Renal cortex interstitium (tissue), 15 donors: Measurements from ENCODE around the gene ECHDC3. TPM values are rescaled to one million over a fixed set of nuclear protein-coding genes. Genes with fewer than 3 reads are reported as not detected.

Experiments used
- DNase-seq, 11 donors: peaks; one replicate each; pipeline ENCODE4 v3.0.0-alpha.2; 2013; ENCODE audit warnings: low read depth in 9 of 11, low spot score in 4 of 11; ENCODE audit errors: extremely low read depth in 1 of 11
- long read RNA-seq, 16 experiments: transcript quantifications; one replicate each; lab custom pipeline, GENCODE V29; 2026
- polyA plus RNA-seq, 3 donors: library from polyadenylated mRNA; unstranded; fragments of 120-200 nt; gene quantifications; one replicate each; pipeline ENCODE4 v1.2.1, GENCODE V29; 2013; ENCODE audit not compliant: insufficient read length in 3 of 3

Gene ECHDC3, protein sequence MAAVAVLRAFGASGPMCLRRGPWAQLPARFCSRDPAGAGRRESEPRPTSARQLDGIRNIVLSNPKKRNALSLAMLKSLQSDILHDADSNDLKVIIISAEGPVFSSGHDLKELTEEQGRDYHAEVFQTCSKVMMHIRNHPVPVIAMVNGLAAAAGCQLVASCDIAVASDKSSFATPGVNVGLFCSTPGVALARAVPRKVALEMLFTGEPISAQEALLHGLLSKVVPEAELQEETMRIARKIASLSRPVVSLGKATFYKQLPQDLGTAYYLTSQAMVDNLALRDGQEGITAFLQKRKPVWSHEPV
- 10 to 100 TPM in 2 of 3 donors, 1 to 10 TPM in 1; 9.3 to 21.4 (median 16.6) TPM for polyA plus RNA-seq
- long read RNA-seq, donor 1, transcript ECHDC3-201 (5 exons, 1,649 nt) = major isoform, 9 of 9 reads
- long read RNA-seq, donor 1, partial matches to known transcripts = 0 of 9 reads
- long read RNA-seq, donor 1, other reads (novel, unspliced or antisense) = 0 of 9 reads
- long read RNA-seq, donor 2, transcript ECHDC3-201 (5 exons, 1,649 nt) = major isoform, 6 of 6 reads
- long read RNA-seq, donor 2, partial matches to known transcripts = 0 of 6 reads
- long read RNA-seq, donor 2, other reads (novel, unspliced or antisense) = 0 of 6 reads
- long read RNA-seq, donor 3, transcript ECHDC3-201 (5 exons, 1,649 nt) = major isoform, 11 of 11 reads
- long read RNA-seq, donor 3, partial matches to known transcripts = 0 of 11 reads
- long read RNA-seq, donor 3, other reads (novel, unspliced or antisense) = 0 of 11 reads
- long read RNA-seq, donor 4, transcript ECHDC3-201 (5 exons, 1,649 nt) = major isoform, 9 of 9 reads
- long read RNA-seq, donor 4, partial matches to known transcripts = 0 of 9 reads
- long read RNA-seq, donor 4, other reads (novel, unspliced or antisense) = 0 of 9 reads
- long read RNA-seq, donor 5 = 0 reads
- long read RNA-seq, donor 6, transcript ECHDC3-201 (5 exons, 1,649 nt) = major isoform, 10 of 10 reads
- long read RNA-seq, donor 6, partial matches to known transcripts = 0 of 10 reads
- long read RNA-seq, donor 6, other reads (novel, unspliced or antisense) = 0 of 10 reads
- long read RNA-seq, donor 7, transcript ECHDC3-201 (5 exons, 1,649 nt) = major isoform, 8 of 8 reads
- long read RNA-seq, donor 7, partial matches to known transcripts = 0 of 8 reads
- long read RNA-seq, donor 7, other reads (novel, unspliced or antisense) = 0 of 8 reads
- long read RNA-seq, donor 8, transcript ECHDC3-201 (5 exons, 1,649 nt) = major isoform, 24 of 25 reads
- long read RNA-seq, donor 8, partial matches to known transcripts = 0 of 25 reads
- long read RNA-seq, donor 8, other reads (novel, unspliced or antisense) = 0 of 25 reads
- long read RNA-seq, donor 9, transcript ECHDC3-201 (5 exons, 1,649 nt) = major isoform, 12 of 12 reads
- long read RNA-seq, donor 9, partial matches to known transcripts = 0 of 12 reads
- long read RNA-seq, donor 9, other reads (novel, unspliced or antisense) = 0 of 12 reads
- long read RNA-seq, donor 10, partial matches to known transcripts = 0 of 4 reads
- long read RNA-seq, donor 10, other reads (novel, unspliced or antisense) = 0 of 4 reads
- long read RNA-seq, donor 11, transcript ECHDC3-201 (5 exons, 1,649 nt) = major isoform, 11 of 11 reads
- long read RNA-seq, donor 11, partial matches to known transcripts = 0 of 11 reads
- long read RNA-seq, donor 11, other reads (novel, unspliced or antisense) = 0 of 11 reads
- long read RNA-seq, donor 12 = 0 reads
- long read RNA-seq, donor 13 = 0 reads
- long read RNA-seq, donor 14, transcript ECHDC3-201 (5 exons, 1,649 nt) = major isoform, 6 of 6 reads
- long read RNA-seq, donor 14, partial matches to known transcripts = 0 of 6 reads
- long read RNA-seq, donor 14, other reads (novel, unspliced or antisense) = 0 of 6 reads
- long read RNA-seq, donor 15, partial matches to known transcripts = 0 of 2 reads
- long read RNA-seq, donor 15, other reads (novel, unspliced or antisense) = 0 of 2 reads
- long read RNA-seq, donor 16, transcript ECHDC3-201 (5 exons, 1,649 nt) = major isoform, 15 of 15 reads
- long read RNA-seq, donor 16, partial matches to known transcripts = 0 of 15 reads
- long read RNA-seq, donor 16, other reads (novel, unspliced or antisense) = 0 of 15 reads

DNA sequence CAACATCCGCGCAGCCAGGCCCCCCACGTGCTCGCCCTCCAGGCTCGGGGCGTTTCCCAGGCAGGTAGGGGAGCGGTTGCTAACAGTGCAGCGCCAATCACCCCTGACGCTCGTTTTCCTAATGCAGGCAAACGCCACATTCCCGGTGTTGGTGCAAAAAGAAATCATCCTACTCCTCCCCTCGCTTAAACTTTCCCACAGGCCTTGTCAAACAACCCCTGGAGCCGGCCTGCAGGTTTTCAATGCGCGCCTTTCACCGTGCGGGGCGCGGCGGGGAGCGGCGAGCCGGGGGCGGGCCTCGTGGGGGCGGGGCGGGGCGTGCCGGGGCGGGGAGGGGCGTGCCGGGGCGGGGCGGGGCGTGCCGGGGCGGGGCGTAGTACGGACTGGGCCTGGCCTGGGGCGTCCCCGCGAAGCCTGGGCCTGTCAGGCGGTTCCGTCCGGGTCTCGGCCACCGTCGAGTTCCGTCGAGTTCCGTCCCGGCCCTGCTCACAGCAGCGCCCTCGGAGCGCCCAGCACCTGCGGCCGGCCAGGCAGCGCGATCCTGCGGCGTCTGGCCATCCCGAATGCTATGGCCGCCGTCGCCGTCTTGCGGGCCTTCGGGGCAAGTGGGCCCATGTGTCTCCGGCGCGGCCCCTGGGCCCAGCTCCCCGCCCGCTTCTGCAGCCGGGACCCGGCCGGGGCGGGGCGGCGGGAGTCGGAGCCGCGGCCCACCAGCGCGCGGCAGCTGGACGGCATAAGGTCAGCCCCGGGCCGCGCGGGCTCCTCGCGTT lies at the start of gene ECHDC3:
Gene ECHDC3 (plus strand): TSS at position 374 of the 770 bp plus-strand sequence. CDS start 195 bp downstream, at position 569.
- DNase-seq = no peak

DNA sequence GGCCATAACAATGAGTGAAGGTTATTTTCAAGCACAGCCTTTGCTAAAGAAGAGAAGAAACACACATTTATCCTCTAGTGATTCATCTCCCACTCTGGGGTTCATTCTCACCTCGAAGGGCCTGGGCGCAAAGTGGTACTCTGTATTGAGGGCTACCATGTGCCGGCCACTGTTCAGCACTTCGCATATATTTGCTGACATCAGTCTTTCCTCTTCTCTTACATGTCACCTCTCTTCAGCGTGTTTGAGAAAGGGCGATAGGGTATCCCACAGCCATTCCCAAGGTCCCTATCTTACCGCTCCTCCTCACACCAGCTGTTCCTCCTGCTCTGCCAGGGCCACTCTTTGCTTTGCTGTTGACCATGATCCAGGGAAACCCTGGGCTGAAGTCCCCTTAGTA lies 48.8 kb upstream of the ECHDC3 start:
- DNase-seq = no peak

DNA sequence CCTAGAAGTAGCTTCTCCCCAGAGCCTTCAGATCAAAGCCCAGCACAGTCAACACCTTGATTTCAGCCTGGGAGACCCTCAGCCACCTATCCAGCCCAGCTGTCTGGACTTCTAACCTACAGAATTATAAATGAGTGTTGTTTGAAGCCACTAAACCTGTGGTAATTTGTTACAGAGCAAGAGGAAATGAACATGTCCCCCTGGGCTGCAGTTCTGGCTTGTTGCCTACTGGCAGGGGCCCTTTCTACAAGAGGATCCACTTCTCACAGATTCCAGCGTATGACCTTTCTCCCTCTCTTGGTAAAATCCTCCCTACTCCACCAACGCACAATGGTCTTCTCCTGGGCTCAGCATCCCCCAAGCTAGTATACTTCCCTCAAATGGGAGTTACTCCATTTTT lies 46.4 kb upstream of the ECHDC3 start:
- no peak for DNase-seq

DNA sequence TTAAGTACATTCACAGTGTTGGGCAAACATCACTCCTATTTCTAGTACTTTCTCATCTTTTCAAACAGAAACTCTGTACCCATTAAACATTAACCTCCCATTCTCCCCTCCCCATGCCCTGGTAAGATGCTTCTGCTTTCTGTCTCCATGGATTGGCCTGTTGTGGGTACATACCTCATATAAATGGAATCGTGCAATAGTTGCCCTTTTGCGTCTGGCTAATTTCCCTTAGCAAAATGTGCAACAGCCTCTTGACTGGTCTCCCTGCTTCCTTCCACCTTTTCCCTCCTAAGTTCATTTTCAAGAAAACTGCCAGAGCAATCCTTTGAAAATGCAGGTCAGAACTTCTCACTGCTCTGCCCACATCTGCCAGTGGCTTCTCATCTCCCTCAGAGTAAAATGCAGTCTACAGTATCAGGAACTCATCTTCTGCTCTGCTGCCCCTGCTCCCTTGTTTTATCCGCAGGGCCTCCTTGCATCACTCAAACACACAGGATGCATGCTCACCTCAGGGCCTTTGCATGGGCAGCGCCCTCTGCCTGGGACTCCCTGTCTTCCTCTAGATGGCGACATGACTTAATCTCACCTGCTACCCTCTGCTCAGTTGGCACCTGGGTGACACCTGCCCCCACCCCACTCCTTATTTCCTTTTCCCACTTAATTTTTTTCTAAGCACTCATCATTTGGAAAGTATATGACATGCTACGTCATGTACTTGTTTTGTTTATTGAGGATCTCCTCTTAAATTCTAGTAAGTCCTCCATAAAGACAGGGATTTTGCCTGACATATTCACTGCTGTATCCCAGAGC lies 44.3 kb upstream of the ECHDC3 start:
- DNase-seq = no peak

DNA sequence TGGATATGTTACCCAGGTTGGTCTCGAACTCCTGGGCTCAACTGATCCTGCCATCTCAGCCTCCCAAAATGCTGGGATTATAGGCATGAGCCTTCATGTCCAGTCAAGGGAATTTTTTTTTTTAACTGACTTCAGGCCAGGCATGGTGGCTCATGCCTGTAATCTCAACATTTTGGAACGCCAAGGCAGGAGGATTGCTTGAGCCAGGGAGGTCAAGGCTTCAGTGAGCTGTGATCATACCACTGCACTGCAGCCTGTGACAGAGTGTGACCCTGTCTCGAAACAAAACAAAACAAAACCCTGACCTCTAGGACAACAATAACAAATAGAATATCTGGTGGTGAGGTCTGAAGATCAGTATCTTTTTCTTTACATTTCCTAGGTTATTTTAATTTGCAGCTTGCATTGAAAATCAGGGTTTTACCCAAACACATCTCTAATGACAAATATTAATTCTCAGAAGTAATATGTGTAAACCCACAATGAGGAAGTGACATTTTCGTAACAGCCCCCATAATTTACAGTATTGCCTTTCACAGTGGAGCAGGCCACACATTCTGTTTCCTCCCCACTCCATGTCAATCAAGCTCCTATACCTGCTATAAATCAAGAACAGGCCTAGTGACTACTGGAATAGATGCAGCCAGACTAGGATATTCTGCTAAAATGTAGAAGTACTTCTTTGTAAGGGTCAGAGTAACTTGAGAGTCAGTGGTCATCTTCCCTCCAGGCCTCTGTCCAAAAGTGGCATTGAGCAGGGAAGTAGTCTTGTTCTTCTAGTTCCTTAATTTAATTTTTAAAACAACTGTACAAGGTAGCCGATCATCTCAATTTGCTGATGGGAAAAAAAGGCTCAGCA lies 43.3 kb upstream of the ECHDC3 start:
- DNase-seq = no peak

DNA sequence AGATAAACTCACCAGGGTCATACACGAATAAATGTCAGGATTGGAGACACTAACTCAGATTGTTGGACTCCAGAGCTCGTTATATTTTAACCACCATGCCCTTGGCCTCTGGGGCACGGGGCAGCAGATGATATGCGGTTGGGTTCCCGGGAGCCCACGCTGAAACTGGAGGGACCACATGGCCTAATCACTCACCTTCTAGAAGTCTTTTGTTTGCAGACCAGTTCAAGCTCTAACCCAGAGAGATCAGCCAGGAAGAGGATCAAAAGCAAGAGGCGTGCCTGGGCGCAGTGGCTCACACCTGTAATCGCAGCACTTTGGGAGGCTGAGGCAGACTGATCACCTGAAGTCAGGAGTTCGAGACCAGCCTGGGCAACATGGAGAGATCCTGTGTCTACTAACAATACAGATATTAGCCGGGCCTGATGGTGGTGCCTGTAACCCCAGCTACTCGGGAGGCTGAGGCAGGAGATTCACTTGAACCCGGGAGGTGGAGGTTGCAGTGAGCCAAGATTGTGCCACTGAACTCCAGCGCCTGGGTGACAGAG lies 42.6 kb upstream of the ECHDC3 start:
- no peak for DNase-seq

DNA sequence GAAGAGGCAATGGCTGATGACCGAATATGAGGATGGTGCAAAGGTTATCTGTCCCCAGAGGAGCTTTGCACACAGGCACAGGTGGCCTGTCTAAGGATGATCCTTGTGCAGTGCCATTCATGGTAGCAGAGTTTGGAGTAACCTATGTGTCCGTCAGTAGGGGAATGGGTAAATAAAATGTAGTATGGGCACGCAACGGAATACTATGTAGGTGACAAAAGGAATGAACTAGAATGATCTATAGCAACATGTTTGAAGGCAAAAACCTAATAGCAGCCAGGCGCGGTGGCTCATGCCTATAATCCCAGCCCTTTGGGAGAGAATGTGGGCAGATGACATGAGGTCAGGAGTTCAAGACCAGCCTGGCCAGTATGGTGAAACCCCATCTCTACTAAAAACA lies 41.6 kb upstream of the ECHDC3 start:
- no peak for DNase-seq

DNA sequence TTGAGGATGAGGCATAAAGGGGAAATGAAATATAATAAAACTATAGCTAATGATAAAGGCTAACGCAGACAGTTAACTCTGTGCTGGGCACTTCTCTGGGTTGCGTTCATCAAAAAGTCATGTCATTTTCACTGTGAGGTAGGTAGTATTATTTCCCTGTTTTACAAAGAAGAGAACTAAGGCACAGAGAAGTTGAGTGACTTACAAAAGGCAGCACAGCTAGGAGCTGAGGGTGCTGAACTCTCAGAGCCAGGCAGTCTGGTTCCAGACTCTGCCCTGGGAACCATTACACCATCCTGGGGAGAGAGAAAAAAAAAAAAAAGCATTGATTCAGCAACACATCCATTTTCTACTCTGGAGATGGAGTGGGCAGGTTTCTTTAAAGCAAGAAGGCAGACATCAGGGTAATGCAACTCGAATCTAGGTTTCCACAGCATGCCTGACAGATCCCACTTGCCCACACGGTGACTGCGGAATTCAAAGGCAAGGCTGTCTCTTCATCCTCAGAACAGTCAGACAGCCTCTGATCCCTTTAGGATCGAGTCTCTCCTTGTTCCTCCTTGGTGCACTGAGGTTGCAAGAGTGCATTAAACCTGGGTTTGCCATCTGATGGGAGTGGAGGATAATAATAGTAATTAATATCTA lies 40.6 kb upstream of the ECHDC3 start:
- DNase-seq = no peak

DNA sequence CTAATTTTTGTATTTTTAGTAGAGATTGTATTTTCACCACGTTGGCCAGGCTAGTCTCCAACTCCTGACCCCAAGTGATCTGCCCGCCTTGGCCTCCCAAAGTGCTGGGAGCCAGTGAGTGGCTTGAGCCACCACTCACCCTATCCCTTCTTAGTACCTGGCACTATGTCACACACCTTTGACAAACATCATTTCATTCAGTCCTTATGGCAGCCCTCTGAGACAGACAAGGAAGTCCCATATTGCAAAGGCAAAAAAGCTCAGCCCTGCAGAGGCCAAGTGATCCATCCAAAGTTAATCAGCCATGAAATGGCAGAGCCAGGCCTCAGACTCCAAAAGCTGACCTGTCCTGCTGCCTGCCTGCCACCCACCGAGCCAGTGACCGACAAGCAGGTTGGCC lies 39.9 kb upstream of the ECHDC3 start:
- DNase-seq = no peak

DNA sequence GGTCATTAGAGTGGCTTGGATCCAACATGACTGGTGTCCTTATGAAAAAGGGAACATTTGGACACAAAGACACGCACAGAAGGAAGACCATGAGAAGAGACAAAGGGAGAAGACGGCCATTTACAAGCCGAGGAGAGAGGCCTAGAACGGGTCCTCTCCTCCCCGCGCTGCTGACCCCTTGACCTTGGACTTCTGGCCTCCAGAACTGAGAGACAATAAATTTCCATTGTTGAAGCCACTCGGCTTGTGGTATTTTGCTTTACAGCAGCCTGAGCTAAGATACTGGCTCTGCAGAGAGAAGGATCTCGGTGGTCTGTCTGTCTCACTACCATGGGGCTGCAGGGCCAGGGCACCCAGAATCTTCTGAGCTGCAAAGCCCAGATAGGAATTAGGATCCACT lies 38.1 kb upstream of the ECHDC3 start:
- no peak for DNase-seq

DNA sequence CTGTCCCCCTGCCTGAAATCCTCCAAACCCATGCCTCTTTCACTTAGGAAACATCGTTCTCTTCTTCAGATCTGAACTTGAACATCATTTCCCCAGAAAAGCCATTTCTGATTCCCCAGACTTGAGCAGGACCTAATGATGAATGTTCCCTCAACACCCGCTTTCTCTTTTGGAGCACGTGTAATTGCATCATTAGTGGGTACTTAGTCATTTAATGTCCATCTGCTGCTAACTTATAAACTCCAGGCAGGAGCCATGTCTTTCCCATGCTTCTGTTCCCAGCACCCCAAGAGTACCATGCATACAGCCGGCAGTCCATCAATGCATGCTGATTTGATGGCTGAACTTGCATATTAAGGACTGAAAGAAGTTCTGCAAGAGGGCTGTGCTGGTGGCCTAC lies 36.5 kb upstream of the ECHDC3 start:
- no peak for DNase-seq

DNA sequence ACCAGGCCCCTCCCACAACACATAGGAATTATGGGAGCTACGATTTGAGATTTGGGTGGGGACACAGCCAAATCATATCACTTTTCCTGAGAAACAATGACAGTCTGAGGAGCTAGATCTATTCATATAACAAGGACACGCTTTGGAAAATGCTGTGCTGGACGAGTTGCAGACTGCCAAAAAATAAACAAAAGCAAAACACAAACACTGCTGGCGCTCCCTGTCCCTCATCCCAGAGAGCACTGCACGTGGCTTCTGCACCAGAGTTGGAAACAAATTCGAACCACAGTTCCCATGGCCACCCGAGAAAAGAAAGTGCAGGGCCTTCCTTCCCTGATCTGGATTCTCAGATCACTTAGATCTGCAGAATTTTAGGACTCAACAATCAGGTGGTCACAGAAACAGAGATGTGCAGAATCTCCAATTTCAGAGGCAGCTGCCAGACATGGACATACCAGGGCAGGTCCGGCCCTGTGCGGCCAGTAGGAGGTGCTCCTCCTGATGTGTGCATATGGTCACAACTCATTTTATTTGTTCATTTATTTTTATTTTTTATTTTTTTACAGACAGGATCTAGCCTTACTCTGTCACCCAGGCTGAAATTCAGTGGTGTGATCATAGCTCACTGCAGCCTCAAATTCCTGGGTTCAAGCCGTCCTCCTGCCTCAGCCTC lies 35.2 kb upstream of the ECHDC3 start:
- DNase-seq = no peak

DNA sequence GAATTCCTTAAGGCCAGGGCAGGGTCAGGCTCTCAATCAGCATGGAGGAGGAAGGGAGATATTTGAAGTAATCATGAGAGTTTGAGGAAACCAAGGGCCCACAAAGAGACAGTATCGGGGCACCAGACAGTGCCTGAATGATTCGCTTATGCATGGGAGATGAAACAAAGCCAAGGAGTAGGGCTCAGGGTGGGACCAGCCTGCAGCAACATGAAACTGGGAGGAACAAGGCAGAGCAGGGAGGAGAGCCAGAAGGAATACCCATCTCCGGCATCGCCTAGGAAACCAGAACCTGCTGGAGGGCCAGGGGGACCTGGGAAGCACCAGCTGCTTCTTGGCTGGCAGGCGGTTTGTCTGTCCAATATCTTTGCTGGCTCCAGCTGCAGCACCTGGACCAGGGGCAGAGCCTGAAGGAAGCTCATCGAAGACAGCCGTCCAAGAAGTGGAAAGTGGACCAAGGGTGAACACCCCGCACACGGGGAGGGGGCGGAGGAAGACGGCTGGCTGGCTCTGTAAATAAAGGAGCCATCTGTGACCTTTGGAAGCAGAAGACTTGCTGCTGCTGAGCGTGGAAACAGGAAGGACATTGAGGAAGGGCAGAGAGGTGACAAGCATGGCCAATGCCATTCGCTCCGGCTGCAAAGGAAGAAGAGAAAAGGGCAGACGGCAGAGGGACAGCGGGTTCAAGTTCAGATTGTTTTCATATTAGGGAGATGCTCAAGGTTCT lies 34.4 kb upstream of the ECHDC3 start:
- no peak for DNase-seq
